ENCODE results near the gene KRT7.

KRT7 gene

DNA sequence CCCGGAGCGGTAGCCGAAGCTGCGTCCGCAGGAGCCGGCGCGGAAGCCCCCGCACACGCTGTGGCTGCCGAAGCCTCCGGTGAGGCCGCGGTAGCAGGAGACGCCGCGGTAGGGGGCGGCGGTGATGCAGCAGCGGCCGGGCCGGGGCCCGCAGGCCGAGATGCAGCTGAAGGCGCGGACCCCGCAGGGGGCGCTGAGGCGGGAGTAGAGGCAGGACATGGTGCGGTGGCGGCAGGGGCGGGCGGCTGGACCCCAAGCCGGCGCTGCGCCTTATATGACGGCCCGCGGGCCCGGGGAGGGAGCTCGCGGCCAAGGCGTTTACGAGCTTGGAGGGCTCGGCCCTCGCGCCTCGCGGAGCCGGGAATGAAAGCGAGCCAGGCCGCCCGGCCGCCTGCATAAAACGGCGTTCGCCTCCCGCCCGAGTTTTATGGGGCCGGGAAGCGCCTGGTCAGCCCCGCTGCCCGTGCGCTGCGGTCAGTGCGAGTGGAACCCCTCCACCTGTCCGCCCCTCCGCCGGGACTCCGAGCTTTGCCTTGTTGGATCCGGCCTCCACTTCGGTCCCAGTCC, 25.4 kb downstream of the KRT7 start:
- DNase-seq, result no peak

GRCh38 chr12:52259657-52260243, 26.7 kb downstream of the KRT7 start:
- no peak for DNase-seq

GRCh38 chr12:52260361-52261207, 27.5 kb downstream of the KRT7 start:
- DNase-seq, result no peak

DNA sequence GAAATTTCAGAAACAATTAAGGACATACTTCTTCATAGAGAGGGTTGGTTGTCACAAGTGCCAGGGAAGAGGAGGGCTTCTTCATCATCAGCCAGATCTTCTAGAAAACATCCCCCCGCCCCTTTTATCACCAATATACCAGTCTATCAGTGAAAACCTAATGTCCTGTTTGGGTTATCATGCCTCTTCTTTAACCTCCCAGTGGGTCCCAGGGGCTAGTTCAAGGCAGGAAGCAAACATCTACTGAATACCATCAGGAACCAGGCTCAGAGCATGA, 28.1 kb downstream of the KRT7 start:
- no peak for DNase-seq

- no peak for DNase-seq
Observed at GRCh38 chr12:52262286-52262685, 29.2 kb downstream of the KRT7 start.

GRCh38 chr12:52263761-52264434, 30.9 kb downstream of the KRT7 start:
- DNase-seq, result no peak

DNA sequence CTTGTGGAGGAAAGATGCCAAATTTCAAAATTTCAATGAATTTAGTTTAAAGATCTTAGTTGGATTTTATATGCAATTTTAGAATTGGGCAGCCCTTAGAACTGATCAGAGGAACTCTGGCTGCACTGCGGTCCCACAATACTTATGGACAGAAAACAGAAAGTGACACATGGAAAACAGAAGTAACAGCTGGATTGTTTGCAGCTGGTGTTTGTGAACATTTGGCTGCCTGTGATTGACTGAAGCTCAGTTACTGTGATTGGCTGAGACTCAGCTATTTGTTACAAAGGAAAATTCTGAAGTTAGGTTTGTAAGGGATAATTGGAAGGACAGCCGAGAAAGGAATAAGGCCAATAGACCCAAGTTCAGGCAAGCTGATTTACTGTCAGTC, 31.4 kb downstream of the KRT7 start:
- DNase-seq, result no peak

DNA sequence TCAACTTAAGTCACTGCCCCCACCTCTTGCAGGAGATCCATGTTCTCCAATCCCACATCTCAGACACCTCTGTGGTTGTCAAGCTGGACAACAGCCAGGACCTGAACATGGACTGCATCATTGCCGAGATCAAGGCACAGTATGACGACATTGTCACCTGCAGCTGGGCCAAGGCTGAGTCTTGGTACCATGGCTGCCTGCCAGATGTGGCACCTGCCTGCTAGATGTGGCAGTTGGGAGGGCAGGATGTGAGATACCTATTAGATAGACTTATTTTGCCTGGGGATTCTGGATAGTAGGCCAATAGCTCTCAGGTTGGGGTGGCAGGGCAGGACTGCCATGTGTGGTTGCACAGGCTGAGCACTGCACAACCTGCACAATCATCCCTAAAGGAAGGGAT, 33.5 kb downstream of the KRT7 start:
- no peak for DNase-seq

DNA sequence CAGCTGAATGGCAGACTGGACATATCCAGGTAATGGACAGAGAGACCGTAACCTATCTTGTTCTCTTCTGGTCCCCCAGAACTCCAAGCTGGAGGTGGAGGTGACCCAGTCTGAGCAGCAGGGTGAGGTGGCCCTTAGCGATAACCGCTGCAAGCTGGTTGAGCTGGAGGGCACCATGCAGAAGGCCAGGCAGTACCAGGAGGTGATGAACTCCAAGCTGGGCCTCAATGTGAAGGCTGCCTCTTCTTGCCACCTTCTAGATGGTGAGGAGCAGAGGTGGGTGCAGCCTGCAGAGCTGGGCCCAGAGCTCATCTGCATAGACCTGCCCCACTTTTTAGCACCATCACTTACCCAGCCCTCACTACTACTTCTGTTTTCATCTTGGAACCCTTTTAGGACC, 34.2 kb downstream of the KRT7 start:
- DNase-seq, result no peak

DNA sequence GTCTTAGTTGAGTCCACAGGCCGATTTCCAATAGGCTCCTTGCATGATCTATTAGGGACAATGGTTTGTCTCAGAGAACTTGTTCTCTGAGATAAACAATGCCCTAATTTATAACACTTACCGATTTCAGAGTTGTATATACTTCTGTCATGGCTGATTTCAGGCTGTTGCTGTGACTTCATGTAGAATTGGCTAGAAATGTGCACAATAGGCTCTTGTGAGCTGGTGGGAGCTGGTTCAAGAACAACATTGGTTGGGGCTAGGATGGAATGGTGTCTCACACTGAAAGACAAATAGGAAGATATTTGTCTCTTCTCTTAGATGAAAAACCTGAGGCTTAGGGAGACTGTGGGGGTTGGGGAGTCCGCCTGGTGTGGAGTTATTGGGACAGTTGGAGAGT, 34.7 kb downstream of the KRT7 start:
- DNase-seq, result no peak

DNA sequence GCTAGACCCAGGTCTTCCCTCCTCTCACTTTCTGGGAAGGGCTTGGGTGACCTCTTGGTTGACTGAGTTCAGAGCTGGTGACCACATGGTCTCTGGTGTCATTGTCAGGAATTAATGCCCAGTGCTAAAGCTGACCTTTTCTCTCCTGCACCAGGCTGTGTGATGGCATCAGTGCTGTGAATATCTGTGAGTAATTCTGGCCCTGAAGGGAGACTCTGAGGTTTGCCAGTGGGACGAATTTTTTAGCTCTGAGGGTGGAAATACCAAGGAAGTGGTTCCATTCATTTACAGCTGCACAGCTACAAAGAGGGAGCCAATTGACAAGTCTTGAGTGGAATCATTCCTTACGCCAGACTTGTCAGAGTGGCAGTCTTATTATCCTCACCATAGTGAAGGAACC, 35.2 kb downstream of the KRT7 start:
- no peak for DNase-seq

DNA sequence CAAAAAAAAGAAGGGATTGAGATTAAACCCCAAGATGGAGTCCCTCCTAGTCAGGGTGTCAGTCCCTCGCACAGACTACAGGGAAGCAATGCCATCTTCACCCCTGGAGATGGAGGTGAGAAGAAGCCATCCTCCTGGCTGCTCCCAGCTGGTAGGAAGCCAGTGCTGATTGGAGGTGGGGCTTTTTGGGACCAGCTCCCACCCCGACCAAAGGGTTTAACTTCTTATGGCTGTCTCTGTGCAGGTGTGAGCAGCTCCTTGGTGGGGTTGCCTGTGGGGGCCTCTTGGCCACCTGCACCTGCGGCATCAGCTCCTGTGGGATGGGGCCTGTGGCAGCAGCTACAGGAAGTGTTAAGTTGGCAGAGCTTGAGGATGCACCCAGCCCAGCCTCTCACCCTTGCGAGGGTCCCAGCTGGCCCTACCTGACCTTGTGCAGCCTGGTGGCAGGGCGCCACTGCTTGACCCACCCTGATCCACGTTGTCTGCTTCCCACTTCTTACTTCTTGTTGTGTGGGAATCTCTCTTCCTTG, 37.6 kb downstream of the KRT7 start:
- no peak for DNase-seq

- DNase-seq, result no peak
Observed at GRCh38 chr12:52271158-52271557, 38.1 kb downstream of the KRT7 start.

DNA sequence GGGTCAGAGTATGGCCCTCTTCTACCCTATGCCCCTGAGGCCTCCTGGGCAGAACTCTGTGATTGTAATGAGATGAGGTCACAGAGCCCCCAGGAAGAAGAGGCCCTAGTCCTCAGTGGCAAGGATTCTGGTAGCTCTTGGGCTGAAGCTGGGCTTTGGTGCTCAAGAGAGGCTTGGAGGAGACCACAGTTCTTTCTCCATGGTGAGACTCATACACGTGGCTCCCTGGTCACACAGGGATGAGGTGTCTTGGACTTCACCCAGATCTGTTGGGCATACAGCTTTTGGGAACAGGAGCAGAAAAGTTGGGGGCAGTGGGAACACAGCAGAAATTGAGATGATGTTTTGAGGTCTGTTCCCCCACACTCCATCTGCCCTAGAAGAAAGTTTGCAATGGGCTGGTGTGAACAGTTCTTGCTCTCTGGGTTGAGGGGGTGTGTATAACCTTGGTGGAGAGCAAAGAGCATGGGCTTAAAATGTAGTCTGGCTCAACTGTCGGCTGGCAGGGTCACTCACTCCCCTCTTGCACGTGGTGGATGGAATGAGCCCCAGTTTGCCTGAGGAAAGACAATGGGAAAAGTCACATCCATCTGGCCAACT, 41.6 kb downstream of the KRT7 start, which contains the start of gene KRT86:
KRT86 (plus strand) TSS at position 125 of the 600 bp plus-strand sequence. CDS start 27,272 bp downstream, outside the sequence.
- no peak for DNase-seq

DNA sequence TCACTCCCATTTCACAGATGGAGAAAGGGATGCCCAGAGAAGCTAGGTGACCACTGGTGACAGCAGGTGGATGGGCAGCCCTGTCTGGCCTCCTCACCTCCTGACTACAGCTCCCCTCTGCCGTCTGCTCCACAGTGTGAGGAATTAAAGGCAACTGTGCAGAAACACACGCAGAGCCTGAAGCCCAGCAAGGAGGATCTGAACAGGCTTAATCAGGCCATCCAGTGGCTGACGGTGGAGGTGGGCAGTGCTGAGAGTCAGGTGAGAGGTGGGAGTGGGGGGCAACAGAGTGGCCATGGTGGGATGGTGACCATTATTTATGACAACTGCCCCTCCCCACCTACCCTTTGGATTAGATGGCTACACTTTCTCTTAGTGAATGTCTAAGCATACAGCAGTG, 42.6 kb downstream of the KRT7 start:
- no peak for DNase-seq

GRCh38 chr12:52277486-52278245, 44.6 kb downstream of the KRT7 start:
- no peak for DNase-seq

DNA sequence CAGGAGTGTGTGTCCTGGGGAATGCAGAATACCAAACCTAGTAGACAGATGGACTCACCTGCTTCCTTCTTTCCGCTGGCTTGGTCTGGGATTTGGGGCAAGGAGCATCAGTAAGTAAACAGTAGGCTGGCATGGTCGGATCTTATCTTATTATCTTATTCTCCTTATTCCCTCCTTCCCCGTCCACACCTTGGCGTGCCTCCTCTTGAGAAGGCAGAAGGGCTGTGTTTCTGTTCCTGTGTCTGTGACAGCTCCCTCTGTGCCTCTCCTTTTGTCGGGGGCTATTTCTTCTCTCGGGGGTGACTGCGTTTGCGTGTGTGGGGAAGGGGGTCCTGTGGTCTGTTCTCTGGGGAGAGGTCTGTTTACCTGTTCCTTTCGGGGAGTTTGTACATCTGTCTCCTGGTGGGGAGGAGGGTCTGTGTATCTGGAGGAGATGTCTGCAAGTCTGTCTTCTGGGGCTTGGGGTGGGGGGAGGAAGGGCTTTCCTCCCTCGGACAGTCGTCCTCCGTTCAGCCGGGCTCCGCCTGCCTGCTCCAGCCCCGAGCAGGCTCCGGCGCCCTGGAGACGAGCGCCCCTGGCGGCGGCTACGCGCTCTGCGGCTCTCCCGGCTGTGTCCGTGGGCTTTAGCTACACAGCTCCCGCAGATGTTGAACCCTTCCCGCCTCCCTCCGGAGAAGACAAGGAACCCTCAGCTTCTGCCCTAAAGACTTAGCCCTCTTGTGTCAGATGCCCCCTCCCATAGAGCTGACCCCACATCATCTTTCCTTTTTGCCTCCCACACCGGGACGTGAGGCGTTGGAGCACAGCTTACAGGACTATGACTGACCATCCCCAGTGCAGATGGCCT, 45.8 kb downstream of the KRT7 start:
- no peak for DNase-seq

DNA sequence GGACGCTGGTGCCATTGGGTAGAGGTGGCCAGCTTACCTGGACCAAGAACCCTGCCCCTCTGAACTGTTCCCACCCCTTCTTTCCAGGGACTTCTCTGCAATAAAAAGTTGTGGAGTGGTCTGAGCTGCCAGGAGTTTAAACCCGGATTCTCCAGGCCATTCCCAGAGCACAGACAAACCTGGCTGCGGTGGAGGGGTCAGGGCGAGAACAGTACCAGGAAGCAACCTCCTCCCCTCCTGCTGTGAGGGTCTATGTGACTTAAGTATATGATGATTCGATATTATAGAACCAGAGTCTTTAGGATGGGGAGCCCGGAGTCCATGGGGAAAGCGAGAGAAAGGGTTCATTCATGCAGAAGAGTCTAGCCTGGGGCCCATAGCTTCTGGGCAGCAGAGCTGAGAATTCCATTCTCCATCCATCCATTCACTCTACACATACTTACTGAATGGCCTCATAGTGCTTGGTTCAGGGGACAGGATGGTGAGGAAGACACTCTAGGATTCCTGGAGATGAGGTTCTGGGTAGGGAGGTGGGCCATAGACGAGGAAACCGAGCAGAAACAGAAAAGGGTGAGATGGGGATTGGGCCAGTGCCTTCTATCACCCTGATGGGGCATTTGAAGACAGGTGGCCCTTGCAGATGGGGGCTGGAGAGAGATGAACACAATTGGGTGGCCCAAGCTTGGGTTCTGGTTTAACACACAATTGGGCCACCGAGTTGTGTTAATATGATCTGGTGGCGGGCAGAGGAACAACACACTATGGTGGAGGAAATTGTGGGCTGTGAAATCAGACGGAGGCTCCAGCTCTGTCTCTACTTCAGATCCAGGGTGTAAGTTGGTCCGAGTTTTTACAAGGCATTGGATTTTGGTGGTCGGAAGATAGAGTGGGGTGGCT, 46.6 kb downstream of the KRT7 start:
- no peak for DNase-seq

DNA sequence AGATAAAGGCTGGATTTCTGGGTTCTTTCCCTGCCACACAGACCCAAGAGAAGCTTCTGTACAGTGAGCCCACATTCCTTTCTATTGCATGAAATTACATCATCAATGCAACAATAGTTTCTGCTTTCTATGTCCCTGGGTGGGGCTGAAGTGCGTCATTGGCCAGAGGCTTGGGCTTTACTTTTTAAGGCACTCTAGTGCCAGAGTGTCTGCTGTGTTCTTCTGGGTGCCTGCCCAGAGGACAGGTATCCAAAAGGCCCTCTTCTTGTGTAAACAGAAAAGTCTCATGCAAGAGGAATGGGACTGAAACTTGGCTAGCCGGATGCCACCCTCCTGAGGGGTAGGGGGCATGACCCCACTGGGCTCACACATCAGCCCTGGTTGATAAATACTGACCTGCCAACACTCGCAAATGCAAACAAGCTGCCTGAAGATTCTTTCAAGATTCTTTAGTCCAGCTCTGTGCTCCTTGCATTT, 47.3 kb downstream of the KRT7 start:
- peak; percentile 54 for DNase-seq
